Fibroblast of peridontal ligament (primary cell): ENCODE data around the gene RAB4B.
"Not testable (repeated sequence)": the region's sequence is repeated elsewhere in the genome, so short reads cannot be mapped to it uniquely, and the experiment has no call there.

Experiments
- DNase-seq: peaks from one replicate; pipeline ENCODE4 v3.0.0-alpha.2; 2010; ENCODE audit errors: extremely low read depth

RAB4B gene, protein sequence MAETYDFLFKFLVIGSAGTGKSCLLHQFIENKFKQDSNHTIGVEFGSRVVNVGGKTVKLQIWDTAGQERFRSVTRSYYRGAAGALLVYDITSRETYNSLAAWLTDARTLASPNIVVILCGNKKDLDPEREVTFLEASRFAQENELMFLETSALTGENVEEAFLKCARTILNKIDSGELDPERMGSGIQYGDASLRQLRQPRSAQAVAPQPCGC

DNA sequence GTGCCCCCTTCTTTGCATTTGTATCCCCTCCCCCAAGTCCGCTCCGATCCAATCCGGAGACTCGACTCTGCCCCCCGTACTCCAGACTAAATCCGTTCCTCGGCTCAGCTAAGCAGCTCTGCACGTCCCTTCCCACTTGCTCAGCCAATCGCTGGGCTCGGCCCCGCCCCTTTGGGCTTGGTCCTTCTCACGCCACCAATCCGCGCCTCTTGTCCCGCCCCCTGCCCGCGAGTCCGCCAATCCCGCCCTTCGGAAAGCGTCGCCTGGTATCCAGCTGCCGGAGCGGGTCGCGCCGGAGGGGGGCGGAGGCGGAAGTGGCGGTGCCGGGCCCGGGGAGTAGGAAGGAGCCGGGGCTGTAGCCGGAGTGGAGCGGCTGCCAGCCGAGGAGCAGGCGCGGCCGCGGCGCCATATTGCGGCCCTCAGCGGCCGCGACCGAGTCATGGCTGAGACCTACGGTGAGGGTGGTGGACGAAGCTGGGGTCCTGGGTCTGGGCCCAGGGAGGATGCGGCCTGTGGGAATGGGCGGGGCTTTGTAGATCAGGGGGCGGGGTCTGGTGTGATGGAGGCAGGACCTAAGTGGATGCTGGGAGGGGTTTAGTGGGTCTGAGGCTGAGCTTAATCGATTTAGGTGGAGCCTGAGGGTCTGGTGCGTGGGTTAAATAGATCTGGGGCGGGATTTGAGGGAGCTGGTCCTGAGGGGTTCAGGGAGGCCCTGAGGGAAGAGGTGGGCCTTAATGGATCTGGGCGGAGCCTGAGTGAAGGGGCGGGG, at the start of gene RAB4B:
Gene RAB4B (plus strand): TSS at position 311 of the 769 bp plus-strand sequence. CDS start 129 bp downstream, at position 440.
- peak; percentile 99 for DNase-seq

DNA sequence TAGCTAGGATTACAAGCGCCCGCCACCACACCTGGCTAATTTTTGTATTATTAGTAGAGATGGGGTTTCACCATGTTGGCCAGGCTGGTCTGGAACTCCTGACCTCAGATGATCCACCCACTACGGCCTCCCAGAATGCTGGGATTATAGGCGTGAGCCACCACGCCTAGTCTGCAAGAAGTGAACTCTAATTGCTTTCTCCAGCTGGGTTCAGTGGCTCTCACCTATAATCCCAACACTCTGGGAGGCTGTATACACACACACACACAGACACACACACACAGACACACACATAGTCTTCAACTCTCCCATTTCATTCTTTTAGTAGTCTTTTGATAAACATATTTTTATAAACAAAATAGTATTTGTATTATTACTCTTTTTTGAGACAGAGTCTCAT, 48.0 kb upstream of the RAB4B start:
- not testable (repeated sequence) for DNase-seq

DNA sequence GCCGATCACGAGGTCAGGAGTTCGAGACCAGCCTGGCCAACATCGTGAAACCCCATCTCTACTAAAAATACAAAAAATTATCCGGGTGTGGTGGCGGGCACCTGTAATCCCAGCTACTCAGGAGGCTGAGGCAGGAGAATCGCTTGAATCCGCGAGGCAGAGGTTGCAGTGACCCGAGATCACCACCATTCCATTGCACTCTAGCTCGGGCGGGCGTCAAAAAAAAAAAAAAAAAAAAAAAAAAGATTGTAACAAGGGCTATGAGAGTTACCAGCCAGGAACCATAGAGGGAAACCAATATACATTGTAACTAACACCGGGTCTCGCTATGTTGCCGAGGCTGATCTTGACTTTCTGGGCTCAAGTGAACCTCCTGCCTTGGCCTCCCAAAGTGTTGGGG, 45.7 kb upstream of the RAB4B start:
- DNase-seq = not testable (repeated sequence)

DNA sequence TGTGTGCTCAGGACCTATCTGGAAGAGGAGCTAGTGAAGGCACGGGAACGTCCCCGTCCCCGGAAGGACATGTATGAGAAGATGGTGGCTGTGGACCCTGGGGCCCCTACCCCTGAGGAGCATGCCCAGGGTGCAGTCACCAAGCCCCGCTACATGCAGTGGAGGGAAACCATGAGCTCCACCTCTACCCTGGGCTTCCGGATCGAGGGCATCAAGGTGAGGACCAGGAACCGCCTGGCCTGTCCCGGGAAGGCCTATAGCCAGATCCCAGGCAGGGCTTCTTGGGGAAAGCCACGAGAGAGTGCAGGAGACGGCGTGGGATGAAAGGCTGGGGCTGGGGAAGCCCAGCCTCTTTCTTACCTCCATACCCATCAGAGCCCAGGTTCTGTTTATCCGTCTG, 44.9 kb upstream of the RAB4B start:
- no peak for DNase-seq

DNA sequence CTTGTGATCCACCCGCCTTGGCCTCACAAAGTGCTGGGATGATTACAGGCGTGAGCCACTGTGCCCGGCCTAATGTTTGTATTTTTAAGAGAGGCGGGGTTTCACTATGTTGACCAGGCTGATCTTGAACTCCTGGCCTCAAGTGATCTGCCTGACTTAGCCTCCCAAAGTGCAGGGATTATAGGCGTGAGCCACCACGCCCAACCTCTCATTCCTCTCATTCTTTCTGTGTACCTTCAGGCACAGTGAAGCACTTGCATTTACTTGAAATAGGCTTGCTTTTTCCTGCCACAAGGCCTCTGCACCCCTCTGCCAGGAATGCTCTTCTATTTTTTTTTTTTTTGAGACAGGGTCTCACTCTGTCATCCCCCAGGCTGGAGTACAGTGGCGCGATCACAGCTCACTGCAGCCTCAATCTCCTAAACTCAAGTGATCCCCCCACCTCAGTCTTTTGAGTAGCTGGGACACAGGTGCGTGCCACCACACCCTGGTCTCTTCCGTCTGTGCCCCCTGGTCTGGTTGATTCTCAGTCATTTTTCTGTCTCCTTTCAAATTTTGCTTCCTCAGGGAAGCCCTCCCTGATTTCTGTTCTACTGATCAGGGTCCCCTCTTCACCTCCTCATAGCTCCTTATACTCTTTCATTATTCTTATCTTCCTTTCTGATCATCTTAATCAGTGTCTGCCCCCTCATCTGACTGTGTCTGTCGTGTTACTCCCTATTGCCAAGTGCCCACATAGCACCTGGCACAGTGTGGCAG, 42.9 kb upstream of the RAB4B start:
- DNase-seq = no peak

DNA sequence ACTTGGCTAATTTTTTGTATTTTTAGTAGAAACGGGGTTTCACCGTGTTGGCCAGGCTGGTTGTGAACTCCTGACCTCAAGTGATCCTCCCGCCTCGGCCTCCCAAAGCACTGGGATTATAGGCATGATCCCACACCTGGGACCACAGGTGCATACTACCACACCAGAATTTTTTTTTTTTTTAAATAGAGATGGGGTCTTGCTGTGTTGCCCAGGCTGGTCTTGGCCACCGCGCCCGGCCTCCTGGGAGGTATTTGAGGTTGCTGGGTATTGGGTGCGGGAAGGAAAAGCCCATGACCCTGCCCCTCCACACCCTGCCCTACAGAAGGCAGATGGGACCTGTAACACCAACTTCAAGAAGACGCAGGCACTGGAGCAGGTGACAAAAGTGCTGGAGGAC, 41.4 kb upstream of the RAB4B start:
- DNase-seq = no peak

DNA sequence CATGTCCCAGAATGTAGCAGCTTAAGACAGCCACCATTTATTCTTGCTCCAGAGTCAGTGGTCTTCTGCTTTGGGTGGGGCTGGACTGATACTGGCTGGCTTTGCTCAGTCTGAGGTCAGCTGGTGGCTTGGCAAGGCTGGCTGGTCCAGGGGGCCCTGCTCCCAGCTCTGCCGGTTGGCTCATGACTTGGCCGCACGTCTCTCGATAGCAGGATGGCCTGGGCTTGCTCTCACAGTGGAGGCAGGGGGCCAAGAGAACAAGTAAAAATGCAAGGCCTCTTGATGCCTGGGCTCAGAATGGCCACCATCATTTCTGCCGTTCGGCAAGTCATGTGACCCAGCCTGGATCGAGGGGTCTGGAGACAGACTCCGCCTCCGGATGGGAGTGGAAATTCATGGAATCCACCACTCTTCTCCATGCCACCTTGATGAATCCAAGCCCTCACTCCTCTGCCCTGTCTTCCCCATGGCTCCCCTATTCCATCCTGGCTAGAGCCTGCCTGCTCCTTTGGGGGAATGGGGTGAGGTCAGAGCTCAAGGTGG, 40.9 kb upstream of the RAB4B start:
- DNase-seq = no peak

DNA sequence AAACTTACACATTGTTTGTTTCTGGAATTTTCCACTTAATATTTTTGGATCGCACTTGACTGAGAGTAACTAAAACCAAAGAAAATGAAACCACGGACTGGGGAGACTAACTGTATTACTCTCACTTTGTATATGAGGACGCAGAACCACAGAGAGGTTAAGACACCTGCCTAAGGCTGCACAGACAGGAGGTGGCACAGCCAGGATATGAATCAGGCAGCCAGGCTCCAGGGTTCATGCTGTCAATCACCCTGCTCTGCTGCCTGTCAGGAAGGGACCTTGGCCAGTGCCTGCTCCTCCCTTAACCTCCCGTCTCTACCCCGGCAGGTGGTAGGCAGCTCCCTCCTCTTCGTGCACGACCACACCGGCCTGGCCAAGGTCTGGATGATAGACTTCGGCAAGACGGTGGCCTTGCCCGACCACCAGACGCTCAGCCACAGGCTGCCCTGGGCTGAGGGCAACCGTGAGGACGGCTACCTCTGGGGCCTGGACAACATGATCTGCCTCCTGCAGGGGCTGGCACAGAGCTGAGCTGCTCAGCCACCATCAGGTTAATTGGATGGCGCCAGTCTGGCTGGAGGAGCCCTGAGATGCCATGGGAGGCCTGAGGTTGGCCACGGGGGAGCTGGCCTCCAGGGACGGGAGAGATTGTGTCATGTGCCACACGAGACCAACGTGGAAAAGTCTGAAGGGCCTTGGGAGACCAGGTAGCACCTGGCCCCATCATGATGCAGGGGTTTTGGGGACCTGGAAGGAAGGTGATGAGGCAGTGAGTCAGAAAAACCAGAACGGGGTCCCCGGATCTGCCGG, 38.8 kb upstream of the RAB4B start:
- no peak for DNase-seq

DNA sequence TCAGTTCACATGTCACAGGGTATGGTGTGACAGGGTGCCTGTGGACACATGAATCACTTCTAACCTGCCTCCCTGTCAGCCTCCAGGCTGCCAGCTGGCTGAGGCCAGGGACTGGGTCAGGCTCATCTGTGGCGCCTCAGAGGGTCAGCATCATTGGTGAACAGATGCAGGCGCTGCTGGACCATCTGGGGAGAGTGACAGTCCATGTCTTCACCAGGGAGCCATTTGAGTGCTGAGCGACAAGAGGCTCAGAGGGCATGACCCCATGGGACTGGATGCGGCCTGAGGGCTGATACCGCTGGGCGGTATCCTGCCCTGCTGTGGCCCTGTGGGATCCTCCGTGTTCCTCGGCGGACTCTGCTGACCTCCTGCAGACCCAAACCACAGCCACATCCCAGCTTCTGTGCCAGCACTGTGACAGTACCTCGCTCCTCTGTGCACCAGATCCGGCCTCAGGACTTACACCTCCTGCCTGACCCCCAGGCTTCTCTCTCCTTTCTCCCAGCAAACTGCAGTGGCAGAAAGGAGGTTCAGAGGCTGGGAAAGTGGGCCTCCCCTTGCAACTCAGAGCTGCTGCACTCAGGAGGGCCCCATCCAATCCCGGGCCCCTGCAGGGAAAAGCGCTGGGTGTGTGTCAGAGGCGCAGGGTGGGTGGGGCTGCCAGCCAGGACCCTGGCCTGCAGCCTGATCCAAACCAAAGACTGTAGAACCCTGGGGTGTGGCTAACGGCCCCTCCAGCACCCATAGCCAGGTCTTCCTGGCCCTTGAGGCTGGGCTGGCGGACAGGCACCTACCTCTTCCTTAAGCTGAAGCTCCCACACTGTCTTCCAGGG, 38.0 kb upstream of the RAB4B start:
- DNase-seq = no peak

DNA sequence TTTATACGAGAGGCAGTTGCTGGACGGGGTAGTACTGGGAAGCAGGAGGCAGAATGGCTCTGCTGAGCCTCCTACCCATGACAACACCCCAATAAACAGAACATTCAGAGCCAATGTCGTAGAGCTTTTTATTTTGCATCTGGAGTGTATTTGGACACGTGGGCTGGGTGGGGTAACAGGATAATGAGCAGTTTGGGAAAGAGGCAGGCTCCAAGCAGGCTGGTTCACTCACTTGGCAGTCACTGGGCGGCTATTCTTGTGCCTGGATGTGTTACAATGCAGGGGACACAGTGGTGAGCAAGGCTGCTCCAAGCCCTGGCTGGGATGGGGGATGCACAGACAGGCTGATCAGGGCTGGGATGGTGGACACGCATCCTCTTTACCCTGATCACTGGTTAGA, 37.3 kb upstream of the RAB4B start:
- DNase-seq = peak; percentile 90

DNA sequence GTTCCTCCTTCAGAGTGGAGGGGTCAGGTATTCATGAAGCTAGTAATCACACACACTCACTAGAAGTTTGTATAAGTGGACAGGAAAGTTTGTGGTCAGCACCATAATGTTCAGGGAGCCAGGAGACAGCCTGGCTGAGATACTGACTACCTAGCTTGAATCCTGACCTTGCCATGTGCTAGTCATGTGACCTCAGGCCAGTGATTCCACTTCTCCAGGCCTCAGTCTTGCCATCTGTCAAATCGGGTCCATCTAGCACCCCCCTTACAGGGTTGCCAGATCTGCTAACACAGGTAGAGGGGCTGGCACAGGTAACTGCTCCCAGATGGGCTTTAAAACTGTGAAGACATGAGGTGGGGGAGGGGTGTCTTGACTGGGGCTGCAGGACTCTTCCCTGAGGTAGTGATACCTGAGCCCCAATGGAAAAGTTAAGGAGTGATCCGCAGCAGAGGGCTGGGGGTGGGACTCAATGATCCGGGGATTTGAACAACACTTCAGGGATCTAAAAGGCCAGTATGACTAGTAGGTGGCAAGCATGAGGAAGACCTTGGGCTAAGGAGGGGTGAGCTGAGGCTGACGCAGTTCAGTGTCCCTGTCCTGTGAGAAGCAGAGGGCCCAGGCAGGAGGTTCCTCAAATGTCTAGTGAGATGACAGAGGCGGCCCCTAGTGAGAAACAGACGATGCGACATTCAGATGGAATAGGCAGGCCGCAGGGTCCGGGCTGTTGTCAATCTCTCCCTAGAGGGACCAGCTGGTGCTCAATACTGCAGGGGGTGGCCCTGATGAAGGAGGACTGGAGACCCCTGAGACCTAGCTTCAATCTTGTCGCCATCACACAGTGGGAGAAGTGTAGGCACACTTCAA, 36.3 kb upstream of the RAB4B start:
- DNase-seq = no peak

DNA sequence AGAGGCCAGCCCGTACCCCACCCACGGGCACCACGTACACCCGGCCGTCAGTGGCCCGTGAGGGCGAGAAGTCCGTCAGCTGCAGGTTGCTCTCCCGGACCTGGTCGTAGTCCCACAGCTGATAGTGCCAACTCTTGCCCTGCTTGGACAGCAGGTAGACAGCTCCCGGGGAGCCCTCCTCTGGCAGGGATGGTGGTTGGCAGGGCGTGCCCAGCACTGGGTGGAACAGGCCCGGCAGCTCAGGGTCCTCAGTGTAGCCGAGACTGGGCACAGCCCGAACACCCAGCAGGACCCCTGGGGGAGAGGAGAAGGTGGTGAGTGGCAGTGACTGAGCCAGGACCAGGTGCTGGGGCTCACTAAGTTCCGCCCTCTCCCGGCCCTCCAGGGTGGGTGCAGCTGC, 35.6 kb upstream of the RAB4B start:
- no peak for DNase-seq

DNA sequence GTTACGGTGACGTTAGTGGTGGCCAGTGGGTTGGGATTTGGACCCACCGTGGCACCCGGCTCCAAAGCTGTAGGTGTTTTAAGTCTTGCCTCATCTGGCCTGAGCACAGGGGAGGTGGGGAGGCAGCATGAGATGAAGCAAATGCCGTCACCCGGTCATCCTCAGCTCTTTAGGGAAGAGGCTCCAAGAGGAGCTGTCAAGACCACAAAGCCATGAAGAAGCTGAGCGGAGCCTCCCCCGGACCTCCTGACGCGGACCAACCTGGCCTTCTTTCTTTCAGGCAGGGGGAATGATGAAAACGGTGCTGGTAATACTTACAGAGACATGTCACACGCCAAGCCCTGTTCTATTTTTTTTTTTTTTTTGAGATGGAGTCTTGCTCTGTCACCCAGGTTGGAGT, 35.2 kb upstream of the RAB4B start:
- no peak for DNase-seq

DNA sequence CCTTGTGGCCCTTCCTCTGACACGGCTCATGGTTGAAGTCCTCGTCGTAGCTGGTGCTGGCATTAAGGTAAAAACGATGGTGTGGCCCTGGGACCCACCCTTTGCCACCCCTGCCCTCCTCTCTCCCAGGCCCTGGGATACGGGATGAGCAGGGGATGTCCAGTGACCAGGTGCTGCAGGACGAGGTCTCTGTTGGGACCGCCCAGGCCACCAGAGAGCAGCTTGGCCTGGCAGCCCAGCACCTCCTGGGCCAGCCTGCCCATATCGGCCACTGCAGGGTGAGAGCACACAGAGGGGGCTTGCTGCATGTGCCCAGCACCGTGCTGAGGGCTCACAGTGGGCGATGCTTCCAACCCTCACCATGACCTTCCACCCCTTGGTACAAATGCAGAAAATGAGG, 34.1 kb upstream of the RAB4B start:
- DNase-seq = no peak

DNA sequence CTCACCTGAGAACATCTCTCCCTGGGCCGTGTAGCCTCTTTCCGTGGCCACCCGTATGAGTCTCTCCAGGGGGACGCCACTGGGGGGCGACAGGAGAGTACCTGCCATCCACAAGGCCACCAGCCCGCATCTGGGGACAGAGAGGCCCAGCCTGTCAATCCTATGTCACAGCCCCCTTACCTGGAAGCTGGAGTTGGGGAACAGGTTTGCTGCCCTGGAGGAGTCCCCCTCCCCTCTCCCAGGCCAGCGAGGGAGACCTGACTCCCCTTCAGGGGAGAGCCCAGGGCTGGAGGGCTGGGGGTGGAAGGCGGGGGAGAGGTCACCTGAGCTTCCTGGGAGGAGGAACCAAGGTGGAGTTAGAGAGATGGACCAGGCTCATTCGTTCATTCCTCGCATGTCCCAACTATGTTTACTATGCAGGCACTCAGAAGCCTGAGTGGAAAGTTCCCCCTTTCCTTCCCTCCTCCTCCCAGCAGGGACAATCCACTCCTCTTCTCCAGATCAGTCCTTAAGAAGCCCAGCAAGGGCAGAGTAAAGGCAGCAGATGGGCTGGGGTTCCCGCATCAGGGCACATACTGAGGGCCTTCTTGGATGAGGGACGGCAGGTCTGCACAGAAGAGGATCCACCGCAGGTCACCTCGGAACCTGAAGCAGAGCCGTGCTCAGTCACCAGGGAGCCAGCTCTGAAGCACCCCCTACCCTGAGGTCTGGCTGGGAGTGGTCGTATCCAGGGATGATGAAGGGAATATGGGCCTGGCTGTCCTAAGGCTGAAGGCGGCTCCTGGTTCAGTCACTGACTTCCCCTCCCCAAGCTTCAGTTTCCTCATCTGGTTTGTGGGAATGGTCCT, 33.3 kb upstream of the RAB4B start:
- no peak for DNase-seq

DNA sequence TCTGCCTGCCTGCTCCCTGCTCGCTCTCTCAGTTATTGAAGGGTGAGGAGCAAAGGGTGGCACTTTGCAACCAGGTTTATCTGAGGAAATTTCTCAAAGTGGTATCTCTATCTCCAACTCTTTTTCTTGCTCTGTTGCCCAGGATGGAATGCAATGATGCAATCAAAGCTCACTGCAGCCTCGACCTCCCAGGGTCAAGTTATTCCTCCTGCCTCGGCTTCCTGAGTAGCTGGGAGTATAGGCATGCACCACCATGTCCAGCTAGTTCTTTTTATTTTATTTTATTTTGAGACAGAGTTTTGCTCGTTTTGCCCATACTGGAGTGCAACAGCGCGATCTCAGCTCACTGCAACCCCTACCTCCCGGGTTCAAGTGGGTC, 32.7 kb upstream of the RAB4B start:
- peak; percentile 64 for DNase-seq

DNA sequence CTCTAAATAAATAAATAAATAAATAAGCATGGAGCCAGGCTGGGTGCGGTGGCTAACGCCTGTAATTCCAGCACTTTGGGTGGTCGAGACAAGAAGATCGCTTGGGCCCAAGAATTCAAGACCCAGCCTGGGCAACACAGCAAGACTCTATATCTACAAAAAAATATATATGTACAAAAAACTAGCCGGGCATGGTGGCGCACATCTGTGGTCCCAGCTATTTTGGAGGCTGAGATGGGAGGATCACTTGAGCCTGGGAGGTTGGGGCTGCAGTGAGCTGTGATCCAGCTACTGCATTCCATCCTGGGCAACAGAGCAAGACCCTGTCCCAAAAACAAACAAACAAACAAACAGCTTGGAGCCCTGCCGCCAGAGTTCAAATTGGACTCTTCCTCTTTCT, 30.5 kb upstream of the RAB4B start:
- DNase-seq = no peak

DNA sequence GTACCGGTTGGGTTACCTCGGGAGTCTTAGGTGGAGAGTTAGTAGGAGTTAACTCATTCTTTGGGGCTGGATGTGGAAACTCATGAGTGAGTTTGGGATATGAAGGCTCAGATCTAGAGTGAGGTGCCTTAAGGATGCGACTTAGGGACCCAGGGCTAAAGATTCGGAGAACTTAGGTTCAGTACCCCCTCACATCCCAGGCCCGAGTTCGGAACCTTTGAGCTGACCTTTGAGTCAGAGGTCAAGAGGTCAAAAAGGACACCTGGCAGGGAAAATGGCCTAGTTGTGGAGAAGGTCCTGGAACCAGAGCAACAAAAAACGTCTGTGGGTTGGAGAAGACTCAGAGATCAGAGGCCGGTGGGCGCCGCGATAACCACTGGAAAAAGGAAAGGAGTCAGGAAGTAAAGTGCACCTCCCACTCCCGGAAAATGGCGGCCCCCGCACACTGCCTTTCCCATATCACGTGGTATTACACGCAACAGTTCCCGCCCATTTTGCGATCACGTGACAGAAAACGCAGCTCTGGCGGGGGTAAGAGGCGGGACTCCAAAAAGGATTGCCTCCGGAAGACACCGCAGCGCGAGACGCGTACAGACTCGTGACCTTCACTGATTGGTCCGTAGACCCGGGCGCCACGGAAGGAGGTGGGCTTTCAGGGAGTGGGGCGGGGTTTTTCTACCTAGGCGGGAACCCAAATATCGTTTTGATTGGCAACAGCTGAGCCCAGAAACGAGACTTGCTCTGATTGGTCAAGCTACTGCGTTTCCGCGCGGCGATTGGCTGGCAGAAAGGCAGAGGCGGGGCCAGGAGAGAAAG, 27.8 kb upstream of the RAB4B start, which contains the start of gene ACTMAP:
Gene ACTMAP (minus strand): TSS at position 420 of the 816 bp plus-strand sequence. CDS start 674 bp downstream, outside the sequence.
- peak; percentile 100 for DNase-seq
